ENCODE results near the gene SEC23B.
"Not testable (repeated sequence)": the region's sequence is repeated elsewhere in the genome, so short reads cannot be mapped to it uniquely, and the experiment has no call there.

SEC23B gene

DNA sequence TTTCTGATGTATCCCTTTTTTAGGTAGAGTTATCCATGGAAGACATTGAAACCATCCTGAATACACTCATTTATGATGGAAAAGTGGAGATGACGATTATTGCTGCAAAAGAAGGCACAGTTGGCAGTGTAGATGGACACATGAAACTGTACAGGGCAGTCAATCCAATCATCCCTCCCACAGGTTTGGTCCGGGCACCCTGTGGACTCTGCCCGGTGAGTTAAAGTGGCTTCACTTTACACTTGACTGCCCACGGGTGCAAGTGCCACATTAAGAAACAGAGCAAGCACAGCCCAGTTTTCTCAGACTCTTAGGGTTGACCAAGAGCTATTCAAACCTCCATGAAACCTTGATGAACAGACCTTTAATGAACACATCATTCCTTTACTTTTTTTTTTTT, 26.1 kb upstream of the SEC23B start:
- no peak for TF ChIP-seq ZFX (IDR thresholded peaks at IDR 0.05; ENCODE audit: borderline replicate concordance)
- TF ChIP-seq, protein P1, sequence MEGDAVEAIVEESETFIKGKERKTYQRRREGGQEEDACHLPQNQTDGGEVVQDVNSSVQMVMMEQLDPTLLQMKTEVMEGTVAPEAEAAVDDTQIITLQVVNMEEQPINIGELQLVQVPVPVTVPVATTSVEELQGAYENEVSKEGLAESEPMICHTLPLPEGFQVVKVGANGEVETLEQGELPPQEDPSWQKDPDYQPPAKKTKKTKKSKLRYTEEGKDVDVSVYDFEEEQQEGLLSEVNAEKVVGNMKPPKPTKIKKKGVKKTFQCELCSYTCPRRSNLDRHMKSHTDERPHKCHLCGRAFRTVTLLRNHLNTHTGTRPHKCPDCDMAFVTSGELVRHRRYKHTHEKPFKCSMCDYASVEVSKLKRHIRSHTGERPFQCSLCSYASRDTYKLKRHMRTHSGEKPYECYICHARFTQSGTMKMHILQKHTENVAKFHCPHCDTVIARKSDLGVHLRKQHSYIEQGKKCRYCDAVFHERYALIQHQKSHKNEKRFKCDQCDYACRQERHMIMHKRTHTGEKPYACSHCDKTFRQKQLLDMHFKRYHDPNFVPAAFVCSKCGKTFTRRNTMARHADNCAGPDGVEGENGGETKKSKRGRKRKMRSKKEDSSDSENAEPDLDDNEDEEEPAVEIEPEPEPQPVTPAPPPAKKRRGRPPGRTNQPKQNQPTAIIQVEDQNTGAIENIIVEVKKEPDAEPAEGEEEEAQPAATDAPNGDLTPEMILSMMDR (IDR thresholded peaks at IDR 0.05) = no peak

DNA sequence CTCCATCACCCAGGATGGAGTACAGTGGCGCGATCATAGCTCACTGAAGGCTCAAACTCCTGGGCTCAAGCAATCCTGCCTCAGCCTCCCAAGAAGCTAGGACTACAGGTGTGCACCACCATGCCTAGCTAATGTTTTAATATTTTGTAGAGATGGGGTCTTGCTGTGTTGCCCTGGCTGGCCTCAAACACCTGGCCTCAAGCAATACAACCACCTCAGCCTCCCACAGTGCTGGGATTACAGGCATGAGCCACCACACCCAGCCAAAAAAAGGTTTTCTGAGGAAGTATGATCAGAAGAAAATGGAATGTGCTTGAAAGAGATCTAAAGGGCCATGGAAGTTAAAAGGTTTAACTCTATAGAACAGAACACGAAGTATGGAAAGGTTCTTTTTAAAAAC, 19.4 kb upstream of the SEC23B start:
- TF ChIP-seq, protein P1 (IDR thresholded peaks at IDR 0.05) = no peak
- TF ChIP-seq ZFX (IDR thresholded peaks at IDR 0.05; ENCODE audit: borderline replicate concordance) = no peak
- no peak overlapping the region for H3K27ac ChIP-seq

More for the DNA sequence above, 26.1 kb upstream of the SEC23B start:
- H3K27ac ChIP-seq = no peak overlapping the region

DNA sequence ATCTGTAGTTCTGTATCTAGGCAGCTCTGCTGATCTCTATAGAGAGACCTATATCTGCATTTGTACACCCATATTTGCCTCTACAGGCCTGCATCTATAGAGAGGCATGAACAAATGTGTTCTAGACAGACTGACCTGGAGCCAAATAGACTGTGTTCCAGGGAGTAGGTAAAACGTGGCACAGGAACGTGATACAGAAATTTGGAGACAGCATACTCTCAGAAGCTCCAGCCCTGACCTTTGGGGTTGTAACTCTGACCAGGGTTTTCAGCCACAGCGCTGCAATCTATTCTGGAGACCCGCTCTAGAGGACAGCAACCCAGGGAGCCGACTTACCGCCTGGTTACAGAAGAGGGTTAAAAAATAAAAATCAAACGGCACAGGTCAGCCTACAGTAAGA, 11.7 kb upstream of the SEC23B start:
- TF ChIP-seq, protein P1 (IDR thresholded peaks at IDR 0.05) = no peak
- no peak for TF ChIP-seq ZFX (IDR thresholded peaks at IDR 0.05; ENCODE audit: borderline replicate concordance)
- H3K27ac ChIP-seq = peak overlapping the region; percentile 62; the same call in 1 of the 2 replicates

DNA sequence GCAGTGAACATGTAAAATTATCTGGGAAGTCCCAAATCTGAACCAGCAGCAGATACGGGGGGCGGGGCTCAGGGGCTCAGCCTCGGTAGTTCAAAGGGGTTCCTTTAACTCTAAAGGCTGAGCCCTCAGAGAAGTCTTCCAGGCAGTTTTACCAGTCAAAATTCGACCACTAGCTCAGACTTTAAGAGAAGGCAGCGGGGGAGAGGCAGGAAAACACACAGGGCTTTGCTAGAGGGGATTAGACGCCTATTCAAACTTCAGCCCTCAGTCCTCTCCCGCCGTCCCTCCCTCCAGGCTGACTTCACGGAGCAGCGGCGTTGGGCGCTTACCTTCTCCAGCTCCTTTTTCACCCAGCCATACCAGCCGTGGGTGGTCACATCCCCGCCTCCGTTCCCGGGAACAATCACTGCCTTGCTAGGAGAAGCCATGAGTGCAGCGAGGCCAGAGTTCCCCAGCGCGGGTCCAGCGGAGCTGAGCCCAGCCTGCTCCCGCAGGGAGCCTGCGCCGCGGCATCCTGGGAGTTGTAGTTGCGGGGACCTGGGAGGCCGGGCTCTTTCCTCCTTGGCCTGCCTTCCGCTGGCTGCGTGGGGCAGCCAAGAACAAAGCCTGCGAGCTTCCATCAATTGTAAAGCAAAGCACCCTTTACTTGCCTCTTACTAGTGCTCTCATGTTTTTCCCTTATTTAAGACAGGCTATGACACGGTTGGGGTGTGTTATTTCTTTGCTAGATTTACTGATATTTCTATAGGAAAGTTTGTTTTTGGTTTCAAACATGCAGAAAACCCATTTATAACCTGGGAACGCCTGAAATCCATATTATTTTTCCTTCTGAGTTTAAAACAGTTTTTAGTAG, 10.8 kb upstream of the SEC23B start, which contains the start of gene RBBP9:
Gene RBBP9, minus strand, starts transcription at position 486 of the 853 bp plus-strand sequence. Its CDS starts 58 bp downstream, at position 428.
- H3K27ac ChIP-seq = peak within 1 kb of the TSS; percentile 62
- TF ChIP-seq, protein P1 (IDR thresholded peaks at IDR 0.05) = no peak
- no peak for TF ChIP-seq ZFX (IDR thresholded peaks at IDR 0.05; ENCODE audit: borderline replicate concordance)

DNA sequence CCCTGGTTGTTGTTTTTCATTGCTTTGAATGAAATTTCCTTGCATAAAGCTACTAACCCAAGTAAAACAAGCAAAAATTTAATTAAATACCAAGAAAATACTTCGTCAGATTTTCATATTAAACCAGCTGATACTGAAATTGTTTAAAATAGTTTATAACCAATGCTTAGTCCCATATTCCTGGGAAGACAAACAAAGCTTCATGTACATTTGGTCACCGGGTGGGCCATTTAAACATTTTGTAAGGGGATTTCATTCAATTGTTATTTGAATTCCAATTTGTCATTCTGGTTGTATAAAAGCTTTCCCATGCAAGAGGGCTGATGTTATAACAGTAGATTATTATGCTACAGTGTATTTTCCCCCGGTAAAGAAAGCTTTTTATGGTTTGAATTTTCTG, 10.1 kb upstream of the SEC23B start:
- peak overlapping the region; percentile 62 for H3K27ac ChIP-seq
- TF ChIP-seq, protein P1 (IDR thresholded peaks at IDR 0.05) = no peak
- no peak for TF ChIP-seq ZFX (IDR thresholded peaks at IDR 0.05; ENCODE audit: borderline replicate concordance)

DNA sequence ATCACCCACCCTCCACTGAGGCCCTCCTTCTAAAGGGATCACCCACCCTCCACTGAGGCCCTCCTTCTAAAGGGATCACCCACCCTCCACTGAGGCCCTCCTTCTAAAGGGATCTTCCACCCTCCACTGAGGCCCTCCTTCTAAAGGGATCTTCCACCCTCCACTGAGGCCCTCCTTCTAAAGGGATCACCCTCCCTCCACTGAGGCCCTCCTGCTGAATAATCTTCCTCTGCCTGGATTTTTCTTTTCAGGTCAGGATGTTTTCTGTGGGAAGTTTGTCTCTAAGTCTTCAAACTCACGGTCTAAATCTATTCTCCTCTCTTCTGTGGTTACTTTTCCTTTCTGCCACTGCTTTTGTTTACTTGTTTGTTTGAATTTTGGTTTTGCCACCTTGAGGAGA, 6.1 kb upstream of the SEC23B start:
- not testable (repeated sequence) for H3K27ac ChIP-seq

DNA sequence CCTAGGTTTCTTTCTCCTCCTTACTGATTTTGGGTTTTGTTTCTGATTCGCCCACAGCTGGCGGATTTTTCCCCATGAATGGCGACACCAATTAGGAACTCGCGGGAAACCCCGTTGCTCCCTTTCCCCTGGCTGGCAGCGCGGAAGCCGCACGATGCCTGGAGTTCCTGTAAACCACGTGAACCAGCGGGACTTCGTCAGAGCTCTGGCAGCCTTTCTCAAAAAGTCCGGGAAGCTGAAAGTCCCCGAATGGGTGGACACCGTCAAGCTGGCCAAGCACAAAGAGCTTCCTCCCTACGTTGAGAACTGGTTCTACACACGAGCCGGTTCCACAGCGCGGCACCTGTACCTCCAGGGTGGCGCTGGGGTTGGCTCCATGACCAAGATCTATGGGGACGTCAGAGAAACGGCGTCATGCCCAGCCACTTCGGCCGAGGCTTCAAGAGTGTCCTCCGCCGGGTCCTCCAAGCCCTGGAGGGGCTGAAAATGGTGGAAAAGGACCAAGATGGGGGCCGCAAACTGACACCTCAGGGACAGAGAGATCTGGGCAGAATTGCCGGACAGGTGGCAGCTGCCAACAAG, 3.2 kb upstream of the SEC23B start:
- TF ChIP-seq ZFX (IDR thresholded peaks at IDR 0.05; ENCODE audit: borderline replicate concordance) = no peak
- TF ChIP-seq, protein P1 (IDR thresholded peaks at IDR 0.05) = no peak
- H3K27ac ChIP-seq = no peak overlapping the region

All from 22Rv1 (cell line).